NT2/D1 (cell line): ENCODE measurements around the gene CHN2.

Source experiments
- SUZ12 ChIP-seq: IDR thresholded peaks from 2 replicates; pipeline ENCODE4 v1.6.1; 2011; ENCODE audit not compliant: insufficient read length, insufficient read depth; ENCODE audit errors: extremely low read depth
- YY1 ChIP-seq: IDR thresholded peaks from 2 replicates; pipeline ENCODE4 v1.6.1; 2011; ENCODE audit not compliant: insufficient read length, insufficient read depth
- ZNF274 ChIP-seq: IDR thresholded peaks from 2 replicates; pipeline ENCODE4 v1.6.1; 2011; ENCODE audit warnings: mild to moderate bottlenecking, low read depth, low read length

DNA sequence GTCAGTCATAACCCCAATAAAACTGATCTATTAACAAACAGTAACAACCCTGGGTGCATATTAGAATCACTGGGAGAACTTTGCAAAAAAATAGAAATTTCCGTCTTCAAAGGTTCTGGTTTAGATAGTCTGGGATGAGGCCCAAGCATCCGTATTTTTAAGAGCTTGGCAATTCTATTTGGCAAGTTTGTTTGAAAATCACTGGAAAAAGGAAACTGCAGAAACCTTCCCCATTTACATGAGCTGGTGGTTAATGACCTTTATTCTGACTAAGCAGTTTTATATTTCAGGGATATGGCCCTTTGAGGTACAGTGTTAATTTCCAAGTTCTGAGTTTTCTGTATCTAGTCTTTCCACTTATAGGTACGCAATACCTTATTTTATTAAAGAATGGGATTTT, 253.3 kb downstream of the CHN2 start:
- TF ChIP-seq ZNF274: no peak
- TF ChIP-seq YY1: no peak
- no peak for TF ChIP-seq SUZ12
